GM23338 (cell line): ENCODE results near the gene ELOVL7. TPM values are rescaled to one million over a fixed set of nuclear protein-coding genes. Genes with fewer than 3 reads are reported as not detected.

ENCODE experiments used
- CTCF ChIP-seq, 2 experiments: fragments of 200-600 bp in 1 of 2; sonication (generic) in 1 of 2; conservative IDR thresholded peaks; 2 replicates each; pipeline versions ENCODE4 v1.5.1 to v1.6.1; 2016 to 2017; ENCODE audit warnings: antibody characterized with exemption in 2 of 2, low read depth in 2 of 2, mild to moderate bottlenecking in 2 of 2, moderate library complexity in 1 of 2
- EZH2 ChIP-seq: fragments of 200-600 bp; sonication (generic); IDR thresholded peaks from one replicate; pipeline ENCODE4 v1.8.0; 2017; ENCODE audit warnings: antibody characterized with exemption, mild to moderate bottlenecking, low read depth; ENCODE audit not compliant: unreplicated experiment
- EZH2phosphoT487 ChIP-seq: fragments of 200-600 bp; sonication (generic); IDR thresholded peaks from one replicate; pipeline ENCODE4 v1.8.1; 2018; ENCODE audit warnings: antibody characterized with exemption; ENCODE audit not compliant: unreplicated experiment
- JUNB ChIP-seq: IDR thresholded peaks from one replicate; pipeline ENCODE4 v1.6.1; 2016; ENCODE audit warnings: antibody characterized with exemption; ENCODE audit not compliant: unreplicated experiment
- NANOG ChIP-seq: IDR thresholded peaks from 2 replicates; pipeline ENCODE4 v1.6.1; 2016; ENCODE audit warnings: antibody characterized with exemption, borderline replicate concordance
- POLR2AphosphoS5 ChIP-seq: IDR thresholded peaks from 2 replicates; pipeline ENCODE4 v1.6.1; 2016; ENCODE audit warnings: antibody characterized with exemption, low read depth
- ZNF331 ChIP-seq: fragments of 250-450 bp; sonication (Bioruptor Pico); IDR thresholded peaks from 2 replicates; pipeline ENCODE4 v1.5.0; 2020; ENCODE audit warnings: low read depth, mild to moderate bottlenecking, moderate library complexity
- ZNF462 ChIP-seq: fragments of 250-450 bp; sonication (Bioruptor Pico); IDR thresholded peaks from 2 replicates; pipeline ENCODE4 v1.5.0; 2020; ENCODE audit warnings: mild to moderate bottlenecking, moderate library complexity
- polyA plus RNA-seq: library from polyadenylated mRNA; unstranded; fragments of >200 nt; fragmentation: Nextera tagmentation; extraction: Ambion mirVana; gene quantifications from 2 replicates; pipeline ENCODE4 v1.2.1, GENCODE V29; 2016
- total RNA-seq: library from RNA; depleted of rRNA; stranded (reverse); fragments of >200 nt; shearing (Covaris generic); gene quantifications from 2 replicates; pipeline ENCODE4 v1.2.3, GENCODE V29; 2014
- TF ChIP-seq, protein P1 (sequence below): IDR thresholded peaks from one replicate; pipeline ENCODE4 v1.6.1; 2018; ENCODE audit warnings: antibody characterized with exemption; ENCODE audit not compliant: unreplicated experiment

The ELOVL7 gene
- total and polyA plus RNA-seq, 2 experiments from 2014 or later = 2.3 to 7.0 TPM

DNA sequence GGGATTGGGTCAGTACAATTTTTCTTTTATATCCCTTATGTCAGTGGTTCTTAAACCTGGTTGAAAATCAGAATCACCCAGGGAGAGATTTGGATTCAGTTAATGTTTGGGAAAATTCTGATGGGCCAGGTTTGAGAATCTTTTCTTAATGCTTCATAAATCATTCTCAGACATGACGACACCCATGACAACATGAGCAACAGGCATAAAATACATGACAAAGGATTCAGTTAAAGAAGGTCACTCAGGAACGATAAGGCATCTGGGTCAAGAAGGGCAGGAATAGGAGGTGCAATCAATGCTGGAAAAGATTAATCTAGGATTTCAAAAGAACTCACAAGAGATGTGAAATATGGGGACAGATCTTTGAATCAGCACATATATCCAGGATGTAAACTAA is 41.8 kb downstream of the ELOVL7 start (continued):
- TF ChIP-seq ZNF462 (CRISPR knock-in tag) (no peak), NANOG (no peak), JUNB (no peak), EZH2 (no peak), EZH2phosphoT487 (no peak), CTCF (conservative IDR thresholded peaks at IDR 0.05; ENCODE audit: low read depth in 2 of 2) (no peak), POLR2AphosphoS5 (no peak), ZNF331 (CRISPR knock-in tag) (no peak)
- TF ChIP-seq, protein P1, sequence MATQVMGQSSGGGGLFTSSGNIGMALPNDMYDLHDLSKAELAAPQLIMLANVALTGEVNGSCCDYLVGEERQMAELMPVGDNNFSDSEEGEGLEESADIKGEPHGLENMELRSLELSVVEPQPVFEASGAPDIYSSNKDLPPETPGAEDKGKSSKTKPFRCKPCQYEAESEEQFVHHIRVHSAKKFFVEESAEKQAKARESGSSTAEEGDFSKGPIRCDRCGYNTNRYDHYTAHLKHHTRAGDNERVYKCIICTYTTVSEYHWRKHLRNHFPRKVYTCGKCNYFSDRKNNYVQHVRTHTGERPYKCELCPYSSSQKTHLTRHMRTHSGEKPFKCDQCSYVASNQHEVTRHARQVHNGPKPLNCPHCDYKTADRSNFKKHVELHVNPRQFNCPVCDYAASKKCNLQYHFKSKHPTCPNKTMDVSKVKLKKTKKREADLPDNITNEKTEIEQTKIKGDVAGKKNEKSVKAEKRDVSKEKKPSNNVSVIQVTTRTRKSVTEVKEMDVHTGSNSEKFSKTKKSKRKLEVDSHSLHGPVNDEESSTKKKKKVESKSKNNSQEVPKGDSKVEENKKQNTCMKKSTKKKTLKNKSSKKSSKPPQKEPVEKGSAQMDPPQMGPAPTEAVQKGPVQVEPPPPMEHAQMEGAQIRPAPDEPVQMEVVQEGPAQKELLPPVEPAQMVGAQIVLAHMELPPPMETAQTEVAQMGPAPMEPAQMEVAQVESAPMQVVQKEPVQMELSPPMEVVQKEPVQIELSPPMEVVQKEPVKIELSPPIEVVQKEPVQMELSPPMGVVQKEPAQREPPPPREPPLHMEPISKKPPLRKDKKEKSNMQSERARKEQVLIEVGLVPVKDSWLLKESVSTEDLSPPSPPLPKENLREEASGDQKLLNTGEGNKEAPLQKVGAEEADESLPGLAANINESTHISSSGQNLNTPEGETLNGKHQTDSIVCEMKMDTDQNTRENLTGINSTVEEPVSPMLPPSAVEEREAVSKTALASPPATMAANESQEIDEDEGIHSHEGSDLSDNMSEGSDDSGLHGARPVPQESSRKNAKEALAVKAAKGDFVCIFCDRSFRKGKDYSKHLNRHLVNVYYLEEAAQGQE = no peak
